WTC11 (cell line): ENCODE data around the gene POU3F2. TPM values are rescaled to one million over a fixed set of nuclear protein-coding genes. Genes with fewer than 3 reads are reported as not detected.

ENCODE experiments used
- ATAC-seq: fragments of 200-7000 bp; cut with Tn5 transposase; 2 replicates; pipeline ENCODE4 v1.10.0; 2021; ENCODE audit warnings: mild to moderate bottlenecking, moderate library complexity
- CTCF ChIA-PET: fragments of 300-600 bp; sonication (Branson Sonifier 250); formaldehyde crosslinking; loops from one replicate; lab custom pipeline; 2021; ENCODE audit warnings: antibody characterized with exemption; lab: Charles Lee
- POLR2A ChIA-PET: fragments of 350-600 bp; sonication (Branson Sonifier 250); formaldehyde crosslinking; loops from one replicate; lab custom pipeline; 2021; ENCODE audit warnings: antibody characterized with exemption; lab: Charles Lee
- DNase-seq: peaks from one replicate; pipeline ENCODE4 v3.0.0; 2021; ENCODE audit warnings: low spot score
- H3K27ac Mint-ChIP-seq: 2 replicates; pipeline ENCODE4 v1.8.0; 2021; ENCODE audit warnings: mixed read lengths
- H3K27me3 Mint-ChIP-seq: 2 replicates; pipeline ENCODE4 v1.8.0; 2021; ENCODE audit warnings: low read depth, mild to moderate bottlenecking, moderate library complexity, mixed read lengths
- H3K36me3 Mint-ChIP-seq: 2 replicates; pipeline ENCODE4 v1.8.0; 2021; ENCODE audit warnings: mixed read lengths
- H3K4me1 Mint-ChIP-seq: 2 replicates; pipeline ENCODE4 v1.8.0; 2022; ENCODE audit warnings: mixed read lengths
- H3K4me3 Mint-ChIP-seq: 2 replicates; pipeline ENCODE4 v1.8.0; 2021; ENCODE audit warnings: mild to moderate bottlenecking, moderate library complexity, mixed read lengths
- H3K9me3 Mint-ChIP-seq: 2 replicates; pipeline ENCODE4 v1.8.0; 2021; ENCODE audit warnings: mixed read lengths
- CBFB ChIP-seq: sonication (generic); formaldehyde crosslinking; IDR thresholded peaks from 2 replicates; pipeline ENCODE4 v1.8.1; 2022; ENCODE audit warnings: mild to moderate bottlenecking, low read depth, missing genetic modification reagents
- CREB1 ChIP-seq: sonication (generic); formaldehyde crosslinking; IDR thresholded peaks from 2 replicates; pipeline ENCODE4 v1.8.0; 2023; ENCODE audit warnings: mild to moderate bottlenecking, missing genetic modification reagents
- CREM ChIP-seq: sonication (generic); formaldehyde crosslinking; IDR thresholded peaks from 2 replicates; pipeline ENCODE4 v1.8.1; 2022; ENCODE audit warnings: mild to moderate bottlenecking, missing genetic modification reagents, moderate library complexity
- GABPB1 ChIP-seq: sonication (generic); formaldehyde crosslinking; IDR thresholded peaks from 2 replicates; pipeline ENCODE4 v1.8.1; 2023; ENCODE audit warnings: mild to moderate bottlenecking, missing genetic modification reagents
- HMGA2 ChIP-seq: fragments of 250-450 bp; sonication (Bioruptor Pico); IDR thresholded peaks from 2 replicates; pipeline ENCODE4 v1.4.0; 2021; ENCODE audit warnings: mild to moderate bottlenecking, moderate library complexity
- IRF2 ChIP-seq: sonication (generic); formaldehyde crosslinking; IDR thresholded peaks from 2 replicates; pipeline ENCODE4 v1.8.0; 2022; ENCODE audit warnings: low read depth, missing genetic modification reagents, borderline replicate concordance
- NFATC4 ChIP-seq: fragments of 250-450 bp; sonication (Bioruptor Pico); IDR thresholded peaks from 2 replicates; pipeline ENCODE4 v1.9.0; 2021; ENCODE audit warnings: mild to moderate bottlenecking
- NR2C2 ChIP-seq: sonication (generic); formaldehyde crosslinking; IDR thresholded peaks from 2 replicates; pipeline ENCODE4 v1.8.0; 2022; ENCODE audit warnings: mild to moderate bottlenecking, missing genetic modification reagents
- NR3C1 ChIP-seq: sonication (generic); formaldehyde crosslinking; conservative IDR thresholded peaks from 2 replicates; pipeline ENCODE4 v1.8.1; 2023; ENCODE audit warnings: low read depth, mild to moderate bottlenecking, missing genetic modification reagents
- TP53 ChIP-seq: sonication (generic); formaldehyde crosslinking; IDR thresholded peaks from 2 replicates; pipeline ENCODE4 v1.8.1; 2023; ENCODE audit warnings: mild to moderate bottlenecking, missing genetic modification reagents
- ZNF263 ChIP-seq: sonication (generic); formaldehyde crosslinking; IDR thresholded peaks from 2 replicates; pipeline ENCODE4 v1.8.1; 2022; ENCODE audit warnings: low read depth, mild to moderate bottlenecking, moderate library complexity, missing genetic modification reagents
- total RNA-seq: library from RNA; stranded (reverse); gene quantifications from 3 replicates; pipeline ENCODE4 v1.2.3, GENCODE V29; 2021
- TF ChIP-seq, protein P1 (sequence below): sonication (generic); formaldehyde crosslinking; IDR thresholded peaks from 2 replicates; pipeline ENCODE4 v1.8.0; 2022; ENCODE audit warnings: mild to moderate bottlenecking, missing genetic modification reagents
- TF ChIP-seq, protein P2 (sequence below): sonication (generic); formaldehyde crosslinking; IDR thresholded peaks from 2 replicates; pipeline ENCODE4 v1.8.1; 2023; ENCODE audit warnings: mild to moderate bottlenecking, missing genetic modification reagents
- TF ChIP-seq, protein P3 (sequence below): fragments of 250-450 bp; sonication (Bioruptor Pico); IDR thresholded peaks from 2 replicates; pipeline ENCODE4 v1.8.0; 2021; ENCODE audit warnings: mild to moderate bottlenecking
- TF ChIP-seq, protein P4 (sequence below): sonication (generic); formaldehyde crosslinking; IDR thresholded peaks from 2 replicates; pipeline ENCODE4 v1.8.1; 2023; ENCODE audit warnings: mild to moderate bottlenecking, missing genetic modification reagents, moderate library complexity
- TF ChIP-seq, protein P5 (sequence below): sonication (generic); formaldehyde crosslinking; IDR thresholded peaks from 2 replicates; pipeline ENCODE4 v1.8.1; 2022; ENCODE audit warnings: low read depth, mild to moderate bottlenecking, moderate library complexity, missing genetic modification reagents, borderline replicate concordance
- TF ChIP-seq, protein P6 (sequence below): fragments of 250-450 bp; sonication (Bioruptor Pico); IDR thresholded peaks from 2 replicates; pipeline ENCODE4 v1.9.0; 2021; ENCODE audit warnings: moderate library complexity, mild to moderate bottlenecking, inconsistent platforms, borderline replicate concordance

POU3F2 gene
- total RNA-seq, 1 experiment from 2014 or later = 0.07 TPM

DNA sequence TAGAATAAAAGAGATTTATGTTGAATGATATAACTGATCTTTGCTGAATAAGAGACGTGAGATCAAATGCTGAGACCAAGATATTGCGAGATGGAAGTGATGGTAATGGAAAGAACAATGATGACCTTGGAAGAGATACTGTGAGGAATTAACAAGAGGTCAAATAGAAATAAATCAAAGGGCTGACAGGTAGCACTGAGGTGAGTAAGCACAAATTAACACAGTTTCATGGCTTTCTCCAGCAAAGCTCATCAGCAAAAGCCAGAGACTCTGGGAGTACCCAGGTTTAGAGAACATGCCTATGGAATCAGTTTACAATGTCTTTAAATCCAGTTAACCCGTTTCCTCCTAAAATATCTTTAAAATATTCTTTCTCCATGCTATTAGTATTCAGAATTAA, 53.3 kb downstream of the POU3F2 start:
- H3K27ac Mint-ChIP-seq = no peak overlapping the region

More for the DNA sequence above, 53.3 kb downstream of the POU3F2 start:
- H3K36me3 Mint-ChIP-seq = peaks cover 5% of the 10 kb centered on the region; the same call in 1 of the 2 replicates
- H3K4me1 Mint-ChIP-seq = no peaks in the 10 kb centered on the region
- ChIA-PET POLR2A (no interaction called here), CTCF (no interaction called here)
- no peak for ATAC-seq
- no peaks in the 10 kb centered on the region for H3K9me3 Mint-ChIP-seq
- no peaks in the 10 kb centered on the region for H3K27me3 Mint-ChIP-seq
- DNase-seq = no peak
- H3K4me3 Mint-ChIP-seq = no peak overlapping the region
- TF ChIP-seq HMGA2 (CRISPR knock-in tag) (no peak), CREM (CRISPR knock-in tag) (no peak), NFATC4 (CRISPR knock-in tag) (no peak), ZNF263 (no peak), GABPB1 (CRISPR knock-in tag) (no peak), CBFB (CRISPR knock-in tag) (no peak), NR3C1 (CRISPR knock-in tag) (no peak), NR2C2 (CRISPR knock-in tag) (no peak), CREB1 (no peak), TP53 (CRISPR knock-in tag) (no peak), IRF2 (no peak)
- TF ChIP-seq, protein P1, sequence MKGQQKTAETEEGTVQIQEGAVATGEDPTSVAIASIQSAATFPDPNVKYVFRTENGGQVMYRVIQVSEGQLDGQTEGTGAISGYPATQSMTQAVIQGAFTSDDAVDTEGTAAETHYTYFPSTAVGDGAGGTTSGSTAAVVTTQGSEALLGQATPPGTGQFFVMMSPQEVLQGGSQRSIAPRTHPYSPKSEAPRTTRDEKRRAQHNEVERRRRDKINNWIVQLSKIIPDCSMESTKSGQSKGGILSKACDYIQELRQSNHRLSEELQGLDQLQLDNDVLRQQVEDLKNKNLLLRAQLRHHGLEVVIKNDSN (CRISPR knock-in tag) = no peak
- TF ChIP-seq, protein P2, sequence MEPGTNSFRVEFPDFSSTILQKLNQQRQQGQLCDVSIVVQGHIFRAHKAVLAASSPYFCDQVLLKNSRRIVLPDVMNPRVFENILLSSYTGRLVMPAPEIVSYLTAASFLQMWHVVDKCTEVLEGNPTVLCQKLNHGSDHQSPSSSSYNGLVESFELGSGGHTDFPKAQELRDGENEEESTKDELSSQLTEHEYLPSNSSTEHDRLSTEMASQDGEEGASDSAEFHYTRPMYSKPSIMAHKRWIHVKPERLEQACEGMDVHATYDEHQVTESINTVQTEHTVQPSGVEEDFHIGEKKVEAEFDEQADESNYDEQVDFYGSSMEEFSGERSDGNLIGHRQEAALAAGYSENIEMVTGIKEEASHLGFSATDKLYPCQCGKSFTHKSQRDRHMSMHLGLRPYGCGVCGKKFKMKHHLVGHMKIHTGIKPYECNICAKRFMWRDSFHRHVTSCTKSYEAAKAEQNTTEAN (CRISPR knock-in tag) = no peak
- TF ChIP-seq, protein P3, sequence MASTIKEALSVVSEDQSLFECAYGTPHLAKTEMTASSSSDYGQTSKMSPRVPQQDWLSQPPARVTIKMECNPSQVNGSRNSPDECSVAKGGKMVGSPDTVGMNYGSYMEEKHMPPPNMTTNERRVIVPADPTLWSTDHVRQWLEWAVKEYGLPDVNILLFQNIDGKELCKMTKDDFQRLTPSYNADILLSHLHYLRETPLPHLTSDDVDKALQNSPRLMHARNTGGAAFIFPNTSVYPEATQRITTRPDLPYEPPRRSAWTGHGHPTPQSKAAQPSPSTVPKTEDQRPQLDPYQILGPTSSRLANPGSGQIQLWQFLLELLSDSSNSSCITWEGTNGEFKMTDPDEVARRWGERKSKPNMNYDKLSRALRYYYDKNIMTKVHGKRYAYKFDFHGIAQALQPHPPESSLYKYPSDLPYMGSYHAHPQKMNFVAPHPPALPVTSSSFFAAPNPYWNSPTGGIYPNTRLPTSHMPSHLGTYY (CRISPR knock-in tag) = no peak
- TF ChIP-seq, protein P4, sequence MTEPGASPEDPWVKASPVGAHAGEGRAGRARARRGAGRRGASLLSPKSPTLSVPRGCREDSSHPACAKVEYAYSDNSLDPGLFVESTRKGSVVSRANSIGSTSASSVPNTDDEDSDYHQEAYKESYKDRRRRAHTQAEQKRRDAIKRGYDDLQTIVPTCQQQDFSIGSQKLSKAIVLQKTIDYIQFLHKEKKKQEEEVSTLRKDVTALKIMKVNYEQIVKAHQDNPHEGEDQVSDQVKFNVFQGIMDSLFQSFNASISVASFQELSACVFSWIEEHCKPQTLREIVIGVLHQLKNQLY (CRISPR knock-in tag) = no peak
- TF ChIP-seq, protein P5, sequence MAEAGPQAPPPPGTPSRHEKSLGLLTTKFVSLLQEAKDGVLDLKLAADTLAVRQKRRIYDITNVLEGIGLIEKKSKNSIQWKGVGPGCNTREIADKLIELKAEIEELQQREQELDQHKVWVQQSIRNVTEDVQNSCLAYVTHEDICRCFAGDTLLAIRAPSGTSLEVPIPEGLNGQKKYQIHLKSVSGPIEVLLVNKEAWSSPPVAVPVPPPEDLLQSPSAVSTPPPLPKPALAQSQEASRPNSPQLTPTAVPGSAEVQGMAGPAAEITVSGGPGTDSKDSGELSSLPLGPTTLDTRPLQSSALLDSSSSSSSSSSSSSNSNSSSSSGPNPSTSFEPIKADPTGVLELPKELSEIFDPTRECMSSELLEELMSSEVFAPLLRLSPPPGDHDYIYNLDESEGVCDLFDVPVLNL = no peak
- TF ChIP-seq, protein P6, sequence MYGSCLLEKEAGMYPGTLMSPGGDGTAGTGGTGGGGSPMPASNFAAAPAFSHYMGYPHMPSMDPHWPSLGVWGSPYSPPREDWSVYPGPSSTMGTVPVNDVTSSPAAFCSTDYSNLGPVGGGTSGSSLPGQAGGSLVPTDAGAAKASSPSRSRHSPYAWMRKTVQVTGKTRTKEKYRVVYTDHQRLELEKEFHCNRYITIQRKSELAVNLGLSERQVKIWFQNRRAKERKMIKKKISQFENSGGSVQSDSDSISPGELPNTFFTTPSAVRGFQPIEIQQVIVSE (CRISPR knock-in tag) = no peak

Other genes starting within 250 kb of the POU3F2 start
- gene FBXL4, start 113.4 kb downstream of the POU3F2 start, total RNA-seq = 10.3 to 12.6 TPM (median 11.4 TPM) in 3 replicates